Left renal cortex interstitium (tissue), 4 donors: Measurements from ENCODE around the gene PDCD5. TPM values are rescaled to one million over a fixed set of nuclear protein-coding genes. Genes with fewer than 3 reads are reported as not detected.
"Not testable (repeated sequence)": the region's sequence is repeated elsewhere in the genome, so short reads cannot be mapped to it uniquely, and the experiment has no call there.

ENCODE experiments used
- DNase-seq, 4 donors: peaks; one replicate each; pipeline ENCODE4 v3.0.0-alpha.2; 2013; ENCODE audit warnings: low read depth in 4 of 4, low spot score in 2 of 4, missing footprints in 1 of 4
- polyA plus RNA-seq, 4 donors: library from polyadenylated mRNA; unstranded; fragments of 120-200 nt; gene quantifications; one replicate each; pipeline ENCODE4 v1.2.1, GENCODE V29; 2013; ENCODE audit not compliant: insufficient read length in 4 of 4

PDCD5 gene
- polyA plus RNA-seq, 4 donors, result 112 to 132 (median 116) TPM

DNA sequence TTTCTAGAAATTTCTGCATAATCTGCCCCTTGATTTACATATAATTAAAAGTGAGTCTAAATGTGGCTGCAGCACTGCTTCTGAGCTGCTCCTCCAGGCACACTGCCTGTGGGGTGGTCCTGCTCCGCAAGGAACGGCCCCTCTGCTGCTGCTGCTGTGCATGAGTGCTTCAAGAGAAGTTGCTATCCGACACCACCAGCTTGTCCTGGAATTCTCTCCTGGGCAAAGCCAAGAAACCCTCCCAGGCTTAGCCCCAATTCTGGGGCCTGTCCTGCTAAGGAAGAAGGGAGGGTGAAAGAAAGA lies 7.5 kb upstream of the PDCD5 start:
- DNase-seq, result no peak

DNA sequence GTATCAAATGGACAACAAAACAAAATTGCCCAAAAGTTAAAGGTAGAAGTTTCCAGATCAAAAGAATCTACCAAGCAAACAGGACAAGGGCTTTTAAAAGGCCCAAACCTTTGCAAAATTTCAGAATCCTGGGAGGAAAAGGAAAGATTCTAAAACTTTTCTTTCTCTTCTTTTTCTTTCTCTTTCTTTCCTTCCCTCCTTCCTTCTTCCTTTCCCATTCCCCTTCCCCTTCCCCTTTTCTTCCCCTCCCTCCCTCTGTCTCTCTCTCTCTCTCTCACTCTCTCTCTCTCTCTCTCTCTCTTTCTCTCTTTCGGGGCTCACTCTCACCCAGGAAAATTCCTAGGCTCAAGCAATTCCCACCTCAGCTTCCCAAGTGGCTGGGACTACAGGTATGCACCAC lies 4.2 kb upstream of the PDCD5 start:
- DNase-seq, result no peak

DNA sequence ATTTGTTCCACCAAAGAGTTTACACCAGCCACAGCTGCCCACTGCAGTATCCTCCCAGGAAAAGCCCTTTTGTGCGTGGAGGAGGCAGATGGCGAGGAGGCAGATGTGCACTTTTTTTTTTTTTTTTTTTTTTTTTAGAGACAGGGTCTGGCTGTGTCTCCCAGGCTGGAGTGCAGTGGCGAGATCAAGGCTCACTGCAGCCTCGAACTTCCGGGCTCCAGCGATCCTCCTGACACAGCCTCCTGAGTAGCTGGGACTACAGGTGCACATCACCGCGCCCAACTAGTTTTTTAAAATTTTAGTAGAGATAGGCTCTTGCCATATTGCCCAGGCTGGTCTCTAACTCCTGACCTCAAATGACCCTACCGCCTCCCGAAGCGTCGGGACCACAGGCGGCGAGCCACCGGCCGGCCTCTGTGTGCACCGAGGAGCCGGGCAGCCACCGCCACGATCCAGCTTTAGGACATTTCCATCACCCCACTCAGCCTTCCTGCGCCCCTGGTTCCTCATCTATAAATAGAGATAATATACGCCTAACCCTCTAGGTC lies 563 bp upstream of the PDCD5 start:
- no peak for DNase-seq

DNA sequence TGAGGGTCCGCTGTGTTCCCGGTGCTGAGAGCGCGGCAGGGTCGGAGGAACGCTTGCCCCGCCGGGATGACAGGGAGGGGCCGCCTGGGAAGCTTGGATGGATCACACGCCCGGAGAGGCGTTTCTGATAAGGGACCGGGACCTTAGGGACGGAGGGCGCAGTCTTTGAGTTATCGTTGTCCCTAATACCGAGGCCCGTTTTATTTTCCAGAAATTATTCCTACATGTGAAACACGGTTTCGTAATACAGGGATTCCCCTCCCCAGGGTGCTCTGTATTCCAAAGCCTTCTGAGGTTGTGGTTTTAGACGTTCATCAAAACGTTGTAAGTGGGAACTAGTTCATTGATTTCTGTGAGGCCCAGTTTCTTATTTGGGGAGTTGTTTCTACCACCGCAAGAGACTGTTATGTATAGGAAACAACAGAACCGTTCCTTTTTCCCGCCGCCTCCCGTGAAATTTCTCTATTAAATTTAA lies 752 bp downstream of the PDCD5 start:
- DNase-seq, result no peak

DNA sequence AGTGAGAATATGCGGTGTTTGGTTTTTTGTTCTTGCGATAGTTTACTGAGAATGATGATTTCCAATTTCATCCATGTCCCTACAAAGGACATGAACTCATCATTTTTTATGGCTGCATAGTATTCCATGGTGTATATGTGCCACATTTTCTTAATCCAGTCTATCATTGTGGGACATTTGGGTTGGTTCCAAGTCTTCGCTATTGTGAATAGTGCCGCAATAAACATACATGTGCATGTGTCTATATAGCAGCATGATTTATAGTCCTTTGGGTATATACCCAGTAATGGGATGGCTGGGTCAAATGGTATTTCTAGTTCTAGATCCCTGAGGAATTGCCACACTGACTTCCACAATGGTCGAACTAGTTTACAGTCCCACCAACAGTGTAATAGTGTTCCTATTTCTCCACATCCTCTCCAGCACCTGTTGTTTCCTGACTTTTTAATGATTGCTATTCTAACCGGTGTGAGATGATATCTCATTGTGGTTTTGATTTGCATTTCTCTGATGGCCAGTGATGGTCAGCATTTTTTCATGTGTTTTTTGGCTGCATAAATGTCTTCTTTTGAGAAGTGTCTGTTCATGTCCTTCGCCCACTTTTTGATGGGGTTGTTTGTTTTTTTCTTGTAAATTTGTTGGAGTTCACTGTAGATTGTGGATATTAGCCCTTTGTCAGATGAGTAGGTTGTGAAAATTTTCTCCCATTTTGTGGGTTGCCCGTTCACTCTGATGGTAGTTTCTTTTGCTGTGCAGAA lies 6.9 kb downstream of the PDCD5 start:
- DNase-seq, result not testable (repeated sequence)

DNA sequence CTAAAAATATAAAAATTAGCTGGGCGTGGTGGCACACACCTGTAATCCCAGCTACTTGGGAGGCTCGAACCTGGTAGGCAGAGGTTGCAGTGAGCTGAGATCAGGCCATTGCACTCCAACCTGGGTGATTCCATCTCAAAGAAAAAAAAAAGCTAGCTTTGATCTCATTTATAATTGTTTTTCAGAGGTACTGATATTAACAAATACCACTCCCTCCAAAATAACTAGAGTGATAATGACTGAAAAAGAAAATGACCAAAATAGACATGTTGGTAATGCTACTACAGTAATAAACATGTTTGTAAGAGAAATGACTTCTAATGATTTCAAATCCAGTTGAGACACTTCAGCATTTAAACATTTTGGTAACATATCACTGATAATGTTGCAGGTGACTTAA lies 13.0 kb downstream of the PDCD5 start:
- no peak for DNase-seq

DNA sequence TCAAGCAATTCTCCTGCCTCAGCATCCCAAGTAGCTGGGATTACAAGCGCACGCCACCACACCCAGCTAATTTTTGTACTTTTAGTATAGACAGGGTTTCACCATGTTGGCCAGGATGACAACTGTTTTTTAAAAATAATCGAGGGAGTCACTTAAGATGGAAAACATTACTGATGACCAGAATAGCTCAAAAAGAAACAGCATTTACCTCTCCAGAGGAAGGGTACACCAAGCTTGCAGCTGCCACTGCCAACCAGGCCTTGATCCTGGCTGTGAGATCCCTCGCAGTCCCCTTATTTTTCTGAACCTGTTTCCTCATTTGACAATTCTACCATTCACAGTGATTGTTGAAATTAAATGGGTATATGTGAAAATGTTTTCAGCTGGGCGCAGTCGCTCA lies 14.5 kb downstream of the PDCD5 start:
- no peak for DNase-seq

DNA sequence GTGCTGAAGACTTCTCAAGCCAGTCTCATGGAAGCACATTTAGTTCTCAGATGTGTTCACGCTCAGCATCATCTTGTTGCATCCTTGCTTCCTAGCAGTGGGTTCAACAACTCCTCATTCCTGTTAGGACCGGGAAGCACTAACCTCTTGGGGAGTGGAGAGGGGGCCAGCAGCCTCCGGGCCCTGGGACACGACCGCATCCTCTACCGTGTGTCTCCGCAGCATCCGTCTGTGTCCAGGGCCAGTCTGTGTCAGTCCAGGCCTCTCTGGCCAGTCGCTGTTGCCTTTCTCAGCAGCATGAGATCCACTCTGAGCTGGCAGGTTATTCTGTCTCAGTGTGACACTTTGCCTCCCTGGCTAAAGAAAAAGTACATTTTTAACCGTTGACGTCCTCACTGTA lies 17.0 kb downstream of the PDCD5 start:
- DNase-seq, result no peak

DNA sequence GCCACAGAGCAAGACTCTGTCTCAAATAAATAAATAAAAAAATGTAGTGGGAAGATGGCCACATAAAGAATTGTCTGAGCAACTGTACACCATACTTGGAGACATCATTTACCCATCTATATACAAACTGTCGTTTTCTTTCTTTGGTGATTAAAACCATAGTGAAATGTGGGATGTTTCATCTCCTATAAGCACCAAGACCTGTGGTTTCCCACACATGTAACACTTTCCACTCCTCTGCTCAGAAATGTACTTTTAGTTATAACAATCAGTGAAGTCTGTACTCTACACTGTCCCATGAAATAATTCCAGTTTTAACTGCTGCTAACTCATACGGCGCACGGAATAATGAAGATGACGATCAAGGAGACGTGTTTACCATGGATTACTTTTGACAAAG lies 18.3 kb downstream of the PDCD5 start:
- no peak for DNase-seq

DNA sequence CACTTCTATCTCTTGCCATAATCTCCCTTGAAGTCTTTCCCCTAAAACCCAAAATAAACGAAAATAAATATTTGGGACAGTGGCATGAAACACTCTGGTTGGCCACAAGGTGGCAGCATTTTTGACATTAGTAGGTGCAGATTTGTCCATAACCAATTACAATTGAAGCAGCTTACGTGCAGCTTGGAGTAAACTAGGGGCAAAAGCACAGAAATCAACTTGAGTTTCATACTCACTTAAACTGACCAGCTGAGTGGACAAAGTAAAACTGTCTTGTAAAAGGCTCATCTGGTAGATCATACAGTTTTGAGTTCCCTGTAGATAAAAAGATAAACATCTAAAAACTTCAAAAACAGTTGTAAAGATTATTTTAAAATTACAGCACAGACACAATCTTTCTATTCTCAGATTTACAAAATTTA lies 18.8 kb downstream of the PDCD5 start:
- peak in 1 of 4 donors; percentile 23 for DNase-seq

DNA sequence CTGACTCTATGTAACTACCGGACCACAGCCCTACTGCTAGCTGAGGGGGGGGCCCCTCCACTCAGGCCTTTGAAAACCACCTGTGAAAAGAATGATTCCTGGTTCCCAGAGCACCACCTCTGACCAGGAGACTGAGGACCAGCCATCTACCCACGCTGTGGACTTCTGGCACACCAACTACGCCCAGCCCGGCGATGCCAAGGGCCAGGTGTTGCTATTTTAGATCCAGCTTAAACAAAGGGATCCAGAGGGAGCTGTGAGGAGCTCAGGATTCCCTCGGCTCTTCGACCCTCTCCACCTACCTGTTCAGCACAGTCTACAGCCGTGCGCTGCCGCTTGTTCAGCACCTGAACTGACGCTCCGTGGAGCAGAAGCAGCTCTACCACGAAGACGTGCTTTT lies 23.0 kb downstream of the PDCD5 start:
- no peak for DNase-seq

DNA sequence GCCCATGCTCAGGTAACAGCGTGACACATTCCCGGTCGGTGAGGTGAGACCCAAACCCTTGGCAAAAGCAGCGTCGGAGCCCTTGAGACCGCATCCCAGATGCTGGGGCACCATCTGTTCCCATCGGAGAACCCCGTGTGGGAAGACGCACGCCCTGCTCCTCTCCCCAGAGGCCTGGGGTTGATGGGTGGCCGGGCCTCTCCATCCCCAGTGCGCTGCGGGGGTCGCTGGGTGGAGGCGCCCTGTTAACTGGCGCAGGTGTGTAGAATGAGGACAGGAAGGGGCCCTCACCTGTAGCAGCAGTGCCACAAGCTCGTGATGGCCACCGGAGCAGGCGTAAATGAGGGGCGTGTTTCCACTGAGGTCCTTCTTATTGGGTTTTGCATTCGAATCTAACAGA lies 24.6 kb downstream of the PDCD5 start:
- DNase-seq, result no peak

DNA sequence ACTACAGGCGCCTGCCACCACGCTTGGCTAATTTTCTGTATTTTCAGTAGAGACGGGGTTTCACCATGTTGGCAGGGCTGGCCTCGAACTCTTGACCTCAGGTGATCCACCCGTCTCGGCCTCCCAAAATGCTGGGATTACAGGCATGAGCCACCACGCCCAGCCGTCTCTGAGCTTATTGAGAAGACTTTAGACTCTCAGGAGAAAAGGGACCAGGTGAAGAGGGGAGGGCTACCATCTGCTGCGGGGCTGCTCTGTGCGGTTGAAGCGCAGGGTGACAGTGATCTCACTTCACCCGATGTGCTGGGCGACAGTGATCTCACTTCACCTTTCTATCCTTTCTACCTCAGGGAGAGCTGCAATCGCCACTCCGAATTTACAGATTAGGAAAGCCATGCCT lies 25.3 kb downstream of the PDCD5 start:
- no peak for DNase-seq

DNA sequence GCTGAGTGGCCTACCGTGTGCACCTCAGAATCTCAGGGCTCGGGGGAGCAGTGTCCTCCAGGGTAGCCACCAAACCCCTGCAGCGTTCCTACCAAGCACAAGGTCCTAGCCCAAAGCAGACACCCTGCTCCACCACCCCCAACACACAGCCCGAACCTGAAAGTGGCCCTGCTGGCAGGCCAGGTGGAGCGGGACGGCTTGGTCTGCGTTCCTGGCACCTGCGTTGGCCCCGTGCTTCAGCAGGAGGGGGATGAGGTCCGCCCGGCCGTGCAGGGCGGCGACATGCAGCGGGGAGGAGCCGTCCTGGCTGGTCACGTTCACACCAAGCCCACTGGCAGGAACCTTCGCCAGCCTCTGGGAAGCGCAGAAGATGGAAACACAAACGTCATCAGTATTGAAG lies 26.5 kb downstream of the PDCD5 start:
- no peak for DNase-seq

DNA sequence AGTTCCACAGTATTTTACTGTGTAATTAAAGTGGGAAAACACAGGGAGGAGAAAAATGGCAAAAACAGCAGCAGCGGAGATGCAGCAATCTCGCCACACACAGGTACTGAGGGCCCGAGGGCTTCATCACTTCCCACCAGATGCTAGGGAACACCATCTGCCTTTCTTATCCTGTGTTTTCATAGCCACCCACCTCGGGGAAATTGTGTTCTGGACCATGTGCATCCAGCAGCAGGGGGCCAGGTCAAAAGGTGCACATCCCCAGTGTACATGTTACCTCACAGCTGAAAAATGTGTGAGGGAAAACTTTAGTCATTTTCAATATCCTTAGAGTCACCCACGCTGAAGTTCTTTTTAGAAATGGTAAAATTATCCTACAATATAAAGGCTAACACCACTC lies 30.2 kb downstream of the PDCD5 start:
- no peak for DNase-seq

DNA sequence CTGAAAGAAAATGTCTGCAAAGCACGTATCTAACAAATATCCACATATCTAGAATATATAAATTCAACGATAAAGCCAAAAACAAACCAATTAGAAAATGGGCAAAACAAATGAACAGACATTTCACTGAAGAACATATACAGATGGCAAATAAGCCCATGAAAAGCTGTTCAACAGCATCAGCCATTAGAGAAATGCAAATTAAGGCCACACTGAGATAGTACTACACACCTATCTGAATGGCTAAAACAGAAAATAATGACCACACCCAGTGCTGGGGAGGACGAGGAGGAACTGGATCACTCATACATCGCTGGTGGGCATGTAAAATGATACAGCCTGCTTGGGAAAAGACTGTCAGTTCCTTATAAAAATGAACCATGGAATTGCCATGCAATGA lies 32.0 kb downstream of the PDCD5 start:
- DNase-seq, result no peak

DNA sequence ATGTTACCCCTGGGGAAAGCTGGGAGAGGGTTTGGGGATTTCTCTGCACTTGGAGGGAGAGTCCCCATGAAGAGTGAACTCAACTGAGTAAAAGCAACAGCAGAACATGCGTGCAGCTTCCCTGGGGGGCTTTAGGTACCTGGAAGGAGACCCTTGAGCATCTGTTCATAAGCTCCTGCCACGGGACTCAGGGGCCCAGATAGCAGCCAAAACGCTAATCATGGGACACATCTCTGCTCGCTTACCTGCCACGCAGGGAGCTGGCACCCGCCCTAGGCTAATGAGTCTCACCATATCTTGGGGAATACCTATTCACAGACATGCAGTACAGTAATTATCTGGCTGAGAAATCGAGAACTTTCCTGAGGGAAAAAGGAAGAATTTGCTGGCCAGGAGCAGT lies 33.9 kb downstream of the PDCD5 start:
- no peak for DNase-seq

DNA sequence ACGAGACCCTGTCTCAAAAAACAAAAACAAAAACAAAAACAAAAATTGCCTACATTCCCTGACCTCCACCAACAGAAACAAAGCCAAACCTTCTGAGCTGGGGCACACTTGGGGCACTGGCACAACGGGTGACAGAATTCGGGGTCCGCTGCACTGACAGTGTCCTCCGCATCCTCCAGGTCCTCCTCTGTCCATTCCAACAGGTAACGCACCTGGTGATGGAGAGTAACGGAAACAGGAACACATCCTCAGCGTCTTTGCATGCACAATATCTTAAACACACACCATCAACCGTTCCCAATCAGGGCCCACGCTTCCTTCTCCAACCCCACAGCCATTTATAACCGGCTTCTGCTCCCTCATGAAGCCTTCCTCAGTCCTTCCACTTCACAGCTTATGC lies 34.6 kb downstream of the PDCD5 start:
- DNase-seq, result no peak

DNA sequence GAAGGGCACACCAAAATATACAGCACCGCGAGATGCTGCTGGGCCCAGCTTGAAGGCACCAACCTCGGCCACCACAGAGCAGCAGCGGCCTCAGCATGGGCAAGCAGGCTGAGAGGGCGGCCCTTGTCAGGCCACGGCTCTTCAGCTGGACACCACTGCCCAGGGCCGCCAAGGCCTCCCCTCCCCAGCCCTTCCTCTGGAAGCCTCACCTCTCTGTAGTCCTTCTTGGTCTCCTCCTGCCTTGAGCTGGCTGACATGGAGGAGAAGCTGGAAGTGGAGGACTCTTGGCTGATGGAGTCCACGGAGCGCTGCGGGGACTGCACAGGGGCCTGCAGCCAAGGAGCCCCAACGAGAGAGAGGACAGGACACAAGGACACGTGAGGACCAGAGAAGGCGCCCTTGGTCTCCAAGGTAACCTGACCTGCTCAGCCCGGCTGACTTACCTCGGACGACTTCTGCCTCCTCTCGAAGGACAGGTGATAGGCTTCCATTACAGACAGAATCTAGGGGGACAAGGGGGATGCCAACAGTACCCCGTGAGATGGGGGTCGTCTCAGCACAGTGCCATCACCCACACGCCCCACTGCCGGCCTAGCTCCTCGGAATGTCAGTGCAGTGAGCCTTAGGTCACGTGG lies 38.2 kb downstream of the PDCD5 start:
- no peak for DNase-seq

DNA sequence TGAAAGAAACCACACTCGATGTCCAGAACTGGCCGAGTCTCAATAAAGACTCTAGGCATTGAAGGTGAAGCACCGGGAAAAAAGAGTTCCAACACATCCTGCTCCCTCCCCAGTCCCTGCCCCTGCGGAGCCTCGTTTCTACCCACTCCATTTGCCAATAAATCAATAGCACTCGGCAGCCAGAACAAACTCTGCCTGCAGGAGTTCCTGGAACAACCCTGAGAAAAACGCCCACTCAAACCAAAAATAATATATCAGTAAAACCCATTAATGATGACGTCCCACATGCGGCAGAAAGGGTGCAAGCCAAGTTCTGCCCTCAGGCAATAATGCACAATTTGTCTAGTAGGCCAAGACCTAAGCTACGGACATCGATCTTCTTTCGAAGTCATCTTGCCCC lies 41.0 kb downstream of the PDCD5 start:
- DNase-seq, result no peak

DNA sequence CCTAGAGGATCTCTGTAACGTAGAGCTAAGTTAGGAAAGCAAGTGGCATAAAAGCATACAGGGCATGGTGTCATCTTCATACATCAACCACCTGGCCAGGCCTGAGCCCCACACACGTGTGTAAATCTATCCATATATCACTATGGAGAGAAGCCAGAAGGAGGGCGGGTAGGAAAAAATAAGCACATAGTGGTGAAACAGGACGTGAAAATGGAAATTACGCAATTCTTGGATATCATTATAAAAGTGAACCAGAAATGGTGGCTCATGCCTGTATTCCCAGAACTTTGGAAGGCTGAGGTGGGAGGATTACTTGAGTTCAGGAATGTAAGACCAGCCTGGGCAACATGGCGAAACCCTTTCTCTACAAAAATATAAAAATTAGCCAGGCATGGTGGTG lies 43.4 kb downstream of the PDCD5 start:
- DNase-seq, result no peak

DNA sequence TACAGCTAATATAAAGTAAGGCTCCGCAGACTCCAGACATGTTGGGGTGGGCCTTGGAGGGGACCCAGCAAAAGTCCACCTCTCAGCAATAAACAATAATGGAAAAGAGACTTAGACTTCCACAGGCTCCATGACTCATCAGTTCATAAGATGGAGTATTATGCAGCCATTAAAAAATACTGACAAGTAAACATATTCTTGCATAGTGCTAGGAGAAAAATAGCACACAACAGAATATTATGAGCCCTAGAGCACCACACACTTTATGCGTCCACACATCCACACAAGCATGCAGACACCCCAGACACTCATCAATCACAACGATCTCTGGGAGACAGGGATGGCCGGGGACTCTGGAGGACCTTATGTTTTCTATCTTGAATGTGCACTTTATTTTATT lies 46.0 kb downstream of the PDCD5 start:
- no peak for DNase-seq
